Heart right ventricle (tissue), 16 donors: ENCODE data around the gene TDRD15. TPM values are rescaled to one million over a fixed set of nuclear protein-coding genes. Genes with fewer than 3 reads are reported as not detected.
"Not testable (repeated sequence)": the region's sequence is repeated elsewhere in the genome, so short reads cannot be mapped to it uniquely, and the experiment has no call there.

ENCODE experiments used
- ATAC-seq, 8 donors: fragments of 200-7000 bp; cut with Tn5 transposase; one replicate each; pipeline ENCODE4 v1.9.1; 2020; ENCODE audit warnings: mild to moderate bottlenecking in 8 of 8, moderate library complexity in 8 of 8, moderate number of reproducible peaks in 1 of 8
- DNase-seq, 2 donors: peaks; one replicate each; pipeline ENCODE4 v3.0.0-alpha.2; 2020
- H3K27ac ChIP-seq, 10 donors: fragments of 200-600 bp; sonication (generic) in 2 of 10; one replicate each; pipeline versions ENCODE4 v1.5.0 to v1.8.0; 2020 to 2022; ENCODE audit warnings: mild to moderate bottlenecking in 3 of 10
- H3K27me3 ChIP-seq, 7 donors: fragments of 200-600 bp; one replicate each; pipeline ENCODE4 v1.8.0; 2021 to 2022; ENCODE audit warnings: mild to moderate bottlenecking in 2 of 7
- H3K36me3 ChIP-seq, 9 donors: fragments of 200-600 bp; sonication (generic) in 1 of 9; one replicate each; pipeline versions ENCODE4 v1.5.0 to v1.8.0; 2020 to 2022; ENCODE audit warnings: mild to moderate bottlenecking in 2 of 9
- H3K4me1 ChIP-seq, 9 donors: fragments of 200-600 bp; sonication (generic) in 1 of 9; one replicate each; pipeline versions ENCODE4 v1.5.0 to v1.8.0; 2020 to 2022; ENCODE audit warnings: mild to moderate bottlenecking in 4 of 9
- H3K4me3 ChIP-seq, 10 donors: fragments of 200-600 bp; sonication (generic) in 2 of 10; one replicate each; pipeline versions ENCODE4 v1.5.0 to v1.8.0; 2020 to 2022; ENCODE audit warnings: mild to moderate bottlenecking in 7 of 10, moderate library complexity in 2 of 10
- H3K9me3 ChIP-seq, 11 donors: fragments of 200-600 bp in 10 of 11; sonication (generic) in 2 of 11; one replicate each; pipeline versions ENCODE4 v1.5.0 to v1.8.0; 2013 to 2022; ENCODE audit warnings: mild to moderate bottlenecking in 2 of 11, control low read depth in 1 of 11, moderate library complexity in 1 of 11
- CTCF ChIP-seq, 9 donors: fragments of 200-600 bp; sonication (generic) in 2 of 9; IDR thresholded peaks; one replicate each; pipeline versions ENCODE4 v1.5.0 to v1.8.0; 2021 to 2022; ENCODE audit warnings: antibody characterized with exemption in 9 of 9, mild to moderate bottlenecking in 5 of 9, moderate library complexity in 1 of 9
- WGBS, 2 donors: extraction: QIAGEN DNeasy Blood & Tissue Kit; methylation state at CpG; one replicate each; pipeline ENCODE4 v1.1.7; 2013; ENCODE audit warnings: inconsistent platforms in 1 of 2; 5-methylcytosine and 5-hydroxymethylcytosine counted together
- intact Hi-C, 10 donors: fragments of 100-400 bp; cut with DNase I; formaldehyde crosslinking; loops; one replicate each; pipeline versions ENCODE4 v1.11.1 to v1.14.2; 2022
- polyA plus RNA-seq, 2 donors: library from polyadenylated mRNA; stranded (reverse); fragments of 200-250 nt; gene quantifications; one replicate each; pipeline ENCODE4 v1.2.3, GENCODE V29; 2013
- total RNA-seq, 10 donors: library from RNA; stranded (reverse); fragmentation: NEBNext Ultra II Directional in 3 of 10; extraction: Animal tissue kit (Norgen Biotek cat#: 25700) in 3 of 10; gene quantifications; one replicate each; pipeline versions ENCODE4 v1.2.1 to v1.2.4, GENCODE V29; 2021 to 2023
- donor health status: Arrhythmogenic right ventricular cardiomyopathy.
- donor health status: ischemic (EF 13 %, LVEDD 7.1; RV severe dilation, severe dysfunction).
- donor health status: healthy with polysubstance abuse.
- donor health status: DM: no; HTN: yes; CAD: no.
- donor health status: DM: no; HTN: no; CAD: no.
- donor health status: ischemic (EF 25% LVEDD 6.9; RV normal size, moderate dysfunction).
- donor health status: ischemic (EF 25% LVEDD 5.7; RV mildly dilated, moderate dysfunction).
- donor health status: healthy.
- donor health status: DM: yes; HTN: yes; CAD: no.
- donor health status: Ischemic cardiomyopathy.
- donor health status: ischemic (EF 35%, LVEDD 5.7; RV mildly dilated, moderate dysfunction).
- donor health status: nonischemic (EF 11% LVEDD 7.7; RV severe dilation, severe dysfunction).
- donor health status: DM: yes; HTN: yes; CAD: no.
- donor health status: PGD.
- donor health status: ischemic (EF 29% LVEDD 5.4; RV normal size, mild dysfunction).
- donor health status: nonischemic (EF 23%, LVEDD 6.1; RV moderate dilation, normal function).

TDRD15 gene
- total and polyA plus RNA-seq, 12 donors: not detected

- H3K4me3 ChIP-seq: no peak overlapping the region
- no peak for TF ChIP-seq CTCF (IDR thresholded peaks at IDR 0.05)
- H3K27me3 ChIP-seq: peaks cover 0 to 7% (median 0%) of the 10 kb centered on the region in 7 donors
- no peak overlapping the region for H3K27ac ChIP-seq
- ATAC-seq: no peak
- DNase-seq: no peak
- no peaks in the 10 kb centered on the region for H3K36me3 ChIP-seq
- 90 to 93% methylated on average over 2 of the region's 2 CpGs for WGBS, 2 donors
- no peaks in the 10 kb centered on the region for H3K9me3 ChIP-seq
- H3K4me1 ChIP-seq: no peaks in the 10 kb centered on the region
- intact Hi-C loops: no loop called here
Measured at GRCh38 chr2:21146638-21147037, 22.9 kb downstream of the TDRD15 start.

- DNase-seq: no peak
- Histone ChIP-seq H3K27ac (no peak overlapping the region), H3K36me3 (no peaks in the 10 kb centered on the region), H3K4me1 (no peaks in the 10 kb centered on the region), H3K4me3 (no peak overlapping the region), H3K27me3 (peaks cover 0 to 11% (median 0%) of the 10 kb centered on the region in 7 donors), H3K9me3 (peaks cover 0 to 9% (median 0%) of the 10 kb centered on the region in 11 donors)
- no peak for TF ChIP-seq CTCF (IDR thresholded peaks at IDR 0.05)
- ATAC-seq: no peak
- intact Hi-C loops: no loop called here
Measured at GRCh38 chr2:21148718-21149117, 24.9 kb downstream of the TDRD15 start.

DNA sequence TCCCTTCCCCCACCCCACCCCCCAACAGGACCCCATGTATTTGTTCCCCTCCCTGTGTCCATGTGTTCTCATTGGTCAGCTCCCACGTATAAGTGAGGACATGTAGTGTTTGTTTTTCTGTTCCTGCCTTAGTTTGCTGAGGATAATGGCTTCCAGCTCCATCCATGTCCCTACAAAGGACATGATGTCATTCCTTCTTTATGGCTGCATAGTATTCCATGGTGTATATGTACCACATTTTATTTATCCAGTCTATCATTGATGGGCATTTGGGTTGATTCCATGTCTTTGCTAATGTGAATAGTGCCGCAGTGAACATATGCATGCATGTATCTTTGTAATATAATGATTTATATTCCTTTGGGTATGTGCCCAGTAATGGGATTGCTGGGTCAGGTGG lies 27.5 kb downstream of the TDRD15 start:
- H3K9me3 ChIP-seq, intact Hi-C loops, H3K27ac ChIP-seq, H3K4me3 ChIP-seq, H3K4me1 ChIP-seq, H3K36me3 ChIP-seq, DNase-seq, ATAC-seq: not testable (repeated sequence)
- 43 to 75% methylated on average over 2 of the region's 2 CpGs for WGBS, 2 donors
- peaks cover 0 to 10% (median 0%) of the 10 kb centered on the region in 7 donors for H3K27me3 ChIP-seq

GRCh38 chr2:21155365-21156136 lies 31.8 kb downstream of the TDRD15 start:
- peaks cover 0 to 10% (median 0%) of the 10 kb centered on the region in 7 donors for H3K27me3 ChIP-seq
- peaks cover 0 to 10% (median 0%) of the 10 kb centered on the region in 11 donors for H3K9me3 ChIP-seq
- no peak overlapping the region for H3K4me3 ChIP-seq
- WGBS, 2 donors: 32 to 50% methylated on average over 3 of the region's 3 CpGs
- no peak for TF ChIP-seq CTCF (IDR thresholded peaks at IDR 0.05)
- no peaks in the 10 kb centered on the region for H3K4me1 ChIP-seq
- DNase-seq (no peak), ATAC-seq (no peak)
- no peak overlapping the region for H3K27ac ChIP-seq
- intact Hi-C loops: no loop called here
- H3K36me3 ChIP-seq: no peaks in the 10 kb centered on the region

DNA sequence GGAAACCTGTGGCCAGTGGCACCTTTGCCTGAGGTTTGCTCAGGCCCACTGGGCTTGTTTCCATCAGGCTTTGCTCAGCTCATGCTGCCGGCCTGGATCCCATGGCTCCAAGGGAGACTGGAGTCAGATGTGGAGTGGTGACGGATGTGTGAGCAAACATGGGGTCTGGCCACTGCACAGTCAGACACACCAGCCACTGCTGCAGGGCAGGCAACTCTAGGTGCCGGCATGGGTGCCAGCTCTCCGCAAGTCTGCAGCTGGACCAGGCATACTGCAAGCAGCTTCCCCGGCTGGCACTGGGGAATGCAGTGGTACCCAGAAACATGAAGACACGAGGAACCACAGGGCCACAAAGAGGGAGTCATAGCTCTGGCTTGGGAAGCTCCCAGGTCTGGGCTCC lies 37.4 kb downstream of the TDRD15 start:
- Histone ChIP-seq H3K27me3 (peaks cover 0 to under 1% (median 0%) of the 10 kb centered on the region in 7 donors), H3K4me3 (no peak overlapping the region), H3K9me3 (no peaks in the 10 kb centered on the region), H3K27ac (no peak overlapping the region), H3K4me1 (no peaks in the 10 kb centered on the region), H3K36me3 (no peaks in the 10 kb centered on the region)
- no peak for TF ChIP-seq CTCF (IDR thresholded peaks at IDR 0.05)
- ATAC-seq (no peak), DNase-seq (no peak)
- intact Hi-C loops: no loop called here
- WGBS, 2 donors: 90% methylated on average over 6 of the region's 6 CpGs
